ENCODE measurements around the gene PLXDC2.

GRCh38 chr10:19800161-19800560, 16.1 kb upstream of the PLXDC2 start:
- TF ChIP-seq CTCF (conservative IDR thresholded peaks at IDR 0.05 in 1 of 2, IDR thresholded peaks at IDR 0.05 in 1 of 2; ENCODE audit: low read depth in 1 of 2, low read length in 2 of 2) (no peak), EZH2 (IDR thresholded peaks at IDR 0.05; ENCODE audit: low read length, missing control alignments) (no peak)
